ENCODE results near the gene GGA3.
"Not testable (repeated sequence)": the region's sequence is repeated elsewhere in the genome, so short reads cannot be mapped to it uniquely, and the experiment has no call there.

The GGA3 gene
- 65.7 to 91.9 (median 85.7) reads per million in 4 donors for total RNA-seq

- DNase-seq = peak; percentile 90 to 95 (median 93)
Observed at GRCh38 chr17:75261336-75262111, at the start of gene GGA3, which contains the start of gene MRPS7. TSS of gene GGA3 (minus strand) at chr17:75261606. CDS start at chr17:75261587, 19 bp downstream. TSS of gene MRPS7 (plus strand) at chr17:75261879. CDS start at chr17:75261901, 22 bp downstream.

DNA sequence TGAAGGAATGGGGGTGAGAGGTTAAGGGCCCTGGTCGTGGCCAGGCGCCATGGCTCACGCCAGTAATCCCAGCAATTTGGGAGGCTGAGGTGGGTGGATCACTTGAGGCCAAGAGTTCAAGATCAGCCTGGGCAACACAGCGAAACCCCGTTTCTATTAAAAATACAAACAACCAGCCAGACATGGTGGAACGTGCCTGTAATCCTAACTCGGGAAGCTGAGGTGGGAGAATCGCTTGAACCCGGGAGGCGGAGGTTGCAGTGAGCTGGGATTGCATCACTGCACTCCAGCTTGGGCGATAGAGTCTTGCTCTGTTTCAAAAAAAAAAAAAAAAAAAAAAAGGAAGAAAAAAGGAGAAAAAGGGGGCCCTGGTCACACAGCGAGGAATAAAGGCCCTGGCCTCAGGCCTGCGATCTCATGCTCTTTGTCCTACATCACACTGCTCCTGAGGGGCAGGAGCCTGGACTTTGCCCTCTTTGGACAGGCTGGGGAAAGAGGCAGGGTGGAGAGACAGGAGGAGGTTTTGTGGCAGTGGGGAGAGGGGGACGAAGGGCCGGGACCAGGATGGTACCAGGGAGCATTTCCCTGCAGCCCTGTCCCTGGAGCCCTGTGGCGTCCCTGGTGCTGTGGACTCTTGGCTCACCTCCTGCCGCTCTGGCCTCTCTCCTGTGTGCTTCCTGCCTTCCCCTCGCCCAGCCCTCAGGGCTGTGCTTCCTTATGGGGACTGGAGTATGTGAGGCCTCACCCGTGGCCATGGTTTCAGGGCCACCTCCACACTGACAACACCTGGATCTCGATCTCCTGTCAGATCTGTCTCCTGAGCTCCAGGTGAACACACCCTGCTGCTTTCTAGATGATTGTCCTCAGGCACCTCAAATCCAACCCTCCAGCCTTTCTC lies 47.6 kb upstream of the GGA3 start:
- no peak for DNase-seq

- DNase-seq = no peak
Observed at GRCh38 chr17:75307957-75308731, 46.7 kb upstream of the GGA3 start.

- DNase-seq = no peak
Observed at GRCh38 chr17:75301502-75302206, 40.2 kb upstream of the GGA3 start.

DNA sequence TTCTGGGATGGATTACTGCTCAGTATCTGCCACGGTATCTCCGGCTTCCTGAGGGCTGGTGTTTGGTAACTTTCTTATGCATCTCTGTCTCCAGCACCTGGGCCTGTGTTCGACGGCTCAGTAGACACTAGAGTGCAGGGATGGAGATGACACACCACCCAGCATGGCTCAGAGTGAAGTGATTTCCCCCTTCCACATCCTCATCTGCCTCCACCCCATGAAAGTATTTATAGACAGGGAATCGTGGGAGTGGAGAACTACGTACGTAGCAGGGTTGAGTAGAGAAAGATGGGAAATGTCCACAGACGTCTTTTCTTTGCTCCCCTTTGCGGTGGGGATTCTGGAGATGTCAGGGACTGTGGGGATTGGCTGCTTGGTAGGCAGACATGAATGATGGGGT lies 39.6 kb upstream of the GGA3 start:
- DNase-seq = no peak

- no peak for DNase-seq
Observed at GRCh38 chr17:75300280-75300679, 38.9 kb upstream of the GGA3 start.

- DNase-seq = peak in 1 of 5 donors; percentile 75
Observed at GRCh38 chr17:75295201-75296158, 34.1 kb upstream of the GGA3 start.

- not testable (repeated sequence) for DNase-seq
Observed at GRCh38 chr17:75292810-75293448, 31.5 kb upstream of the GGA3 start.

- DNase-seq = peak in 4 of 5 donors; percentile 46 to 84 (median 56)
Observed at GRCh38 chr17:75289832-75290337, 28.5 kb upstream of the GGA3 start.

DNA sequence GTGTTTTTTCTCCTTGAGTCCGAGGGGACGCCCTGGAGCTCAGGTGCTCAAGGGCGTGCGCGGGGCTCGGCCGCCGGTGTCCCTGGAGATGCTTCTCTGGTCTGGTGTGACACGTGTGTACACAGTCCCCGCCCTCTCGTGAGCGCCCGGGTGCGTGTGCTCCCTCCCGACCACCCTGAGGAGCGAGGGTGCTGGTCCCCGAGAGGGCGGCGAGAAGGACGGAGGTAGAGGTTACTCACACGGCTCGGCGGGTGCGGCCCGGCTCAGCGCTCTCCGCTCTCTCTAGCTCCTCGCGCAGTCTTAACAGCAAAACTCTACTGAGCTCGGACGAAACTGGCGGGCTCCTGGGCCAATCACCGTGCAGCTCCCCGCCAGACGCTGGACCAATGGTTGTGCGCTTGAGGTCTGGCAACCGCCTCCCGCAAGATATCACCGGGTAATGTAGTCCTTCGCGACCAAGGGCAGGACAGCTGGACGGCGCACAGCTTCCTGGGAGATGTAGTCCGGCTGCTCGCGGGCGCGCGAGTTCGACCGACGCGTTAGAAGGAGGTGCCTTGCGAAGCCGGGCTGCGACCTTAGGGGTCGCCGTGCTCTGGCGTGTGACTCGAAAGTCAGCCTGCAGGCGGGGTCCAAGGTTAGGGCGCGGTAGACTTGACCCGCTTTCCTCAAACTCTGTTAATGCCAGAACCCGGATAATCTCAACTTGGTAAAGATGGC lies 27.9 kb upstream of the GGA3 start, which contains the start of gene SLC25A19:
TSS of gene SLC25A19 (minus strand) at position 319 of the 717 bp plus-strand sequence. CDS start 2,669 bp downstream, outside the sequence.
- DNase-seq = peak; percentile 94 to 99 (median 97)

DNA sequence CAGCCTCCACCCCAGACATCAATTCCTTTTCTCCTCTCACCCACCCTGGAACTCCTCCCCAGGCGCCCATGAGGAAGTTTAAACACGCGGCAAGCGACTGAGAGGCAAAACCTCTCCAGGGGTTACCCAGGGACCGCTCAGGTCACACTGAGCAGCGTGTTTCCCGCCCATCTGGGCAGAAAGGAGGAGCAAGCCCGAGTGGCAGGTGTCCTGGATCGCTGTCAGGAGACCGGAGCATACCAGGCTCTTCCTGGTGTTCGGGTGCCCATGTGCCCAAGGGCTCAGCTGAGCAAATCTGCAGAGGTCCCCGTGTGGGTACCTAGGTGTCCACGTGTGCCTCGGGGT lies 27.3 kb upstream of the GGA3 start:
- no peak for DNase-seq

GRCh38 chr17:75288359-75288758 lies 27.0 kb upstream of the GGA3 start:
- no peak for DNase-seq

GRCh38 chr17:75287221-75287620 lies 25.8 kb upstream of the GGA3 start:
- DNase-seq = no peak

DNA sequence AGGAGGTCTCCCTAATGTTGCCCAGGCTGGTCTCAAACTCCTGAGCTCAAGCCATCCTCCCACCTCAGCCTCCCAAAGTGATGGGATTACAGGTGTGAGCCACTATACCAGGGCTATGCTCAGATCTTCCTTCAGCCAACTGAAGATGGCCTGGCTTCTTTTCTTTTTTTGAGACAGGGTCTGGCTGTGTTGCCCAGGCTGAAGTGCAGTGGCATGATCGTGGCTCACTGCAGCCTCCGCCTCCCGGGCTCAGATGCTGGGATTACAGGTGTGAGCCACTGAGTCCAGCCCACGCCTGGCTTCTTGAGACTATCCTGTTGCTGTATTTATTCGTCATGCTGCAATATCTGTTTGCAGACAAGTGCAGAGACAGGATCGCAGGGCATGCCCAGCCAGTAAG lies 23.7 kb upstream of the GGA3 start:
- no peak for DNase-seq

GRCh38 chr17:75280189-75280588 lies 18.8 kb upstream of the GGA3 start:
- not testable (repeated sequence) for DNase-seq

DNA sequence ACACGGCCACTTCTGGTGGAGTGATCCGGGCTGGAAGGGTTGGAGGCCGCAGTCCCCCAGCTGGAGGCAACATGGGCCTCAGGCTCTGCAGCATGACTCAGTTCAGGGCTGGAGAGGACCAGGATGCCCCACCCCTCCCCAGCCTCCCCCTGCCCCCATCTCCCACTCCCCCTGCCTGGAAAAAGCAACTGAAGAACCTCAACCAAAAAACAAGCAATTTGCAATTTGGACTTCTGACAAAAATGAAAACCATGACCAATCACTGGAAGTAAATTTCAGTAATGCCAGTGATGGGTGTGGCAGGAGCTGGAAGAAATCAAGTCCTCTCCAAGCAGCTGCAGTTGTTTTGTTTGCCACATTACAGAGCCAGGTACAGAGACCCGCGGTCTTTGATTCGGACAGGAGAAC lies 16.3 kb upstream of the GGA3 start:
- DNase-seq = no peak

- DNase-seq = no peak
Observed at GRCh38 chr17:75273977-75274708, 12.7 kb upstream of the GGA3 start.

GRCh38 chr17:75272848-75273184 lies 11.4 kb upstream of the GGA3 start:
- no peak for DNase-seq

Measured in T-helper 1 cell (primary cell).